HG03039 (cell line): ENCODE results near the gene SSPN.
"Not testable (repeated sequence)": the region's sequence is repeated elsewhere in the genome, so short reads cannot be mapped to it uniquely, and the experiment has no call there.

ENCODE experiments used
- ATAC-seq: cut with Tn5 transposase; IDR thresholded peaks from one replicate; pipeline ENCODE4 v1.9.1; 2021; ENCODE audit warnings: mild to moderate bottlenecking, moderate library complexity; ENCODE audit not compliant: unreplicated experiment

SSPN gene

GRCh38 chr12:26226629-26227360 is 31.4 kb downstream of the SSPN start:
- no peak for ATAC-seq

DNA sequence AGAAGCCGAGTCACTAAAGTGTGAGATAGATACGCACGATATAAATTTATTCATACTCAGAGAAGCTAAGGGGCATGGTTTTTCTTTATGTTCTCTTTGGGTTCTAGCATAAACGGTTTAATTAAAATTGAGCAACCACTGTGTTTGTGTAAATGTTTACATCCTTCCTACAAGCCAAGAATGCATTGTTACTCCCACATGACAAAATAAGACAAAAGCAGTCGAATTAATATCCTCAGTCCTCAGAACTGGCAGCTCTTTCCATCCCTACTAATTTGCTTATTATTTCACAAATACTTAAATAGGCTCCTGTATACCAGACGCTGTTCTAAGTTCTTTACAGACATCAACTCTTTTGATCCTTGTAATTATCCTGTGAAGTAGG is 32.0 kb downstream of the SSPN start:
- no peak for ATAC-seq

DNA sequence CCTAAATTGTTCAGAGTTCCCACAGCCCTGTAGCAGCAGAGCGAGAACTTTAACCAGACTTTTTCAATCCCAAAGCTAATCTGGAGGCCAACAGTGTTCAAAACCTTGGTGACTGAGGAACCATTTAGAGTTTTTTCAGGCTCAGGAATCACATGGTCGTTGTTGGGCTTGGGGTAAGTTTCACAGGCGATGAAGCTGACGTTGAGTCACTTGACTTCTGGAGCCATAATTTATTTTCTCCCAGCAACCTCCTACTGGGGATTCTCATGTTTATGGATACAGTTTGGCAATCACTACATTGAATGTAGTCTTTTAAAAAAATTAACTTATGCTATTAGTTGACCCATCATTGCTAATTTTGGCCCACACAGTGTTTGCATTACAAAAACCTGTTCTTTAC is 34.5 kb downstream of the SSPN start:
- no peak for ATAC-seq

DNA sequence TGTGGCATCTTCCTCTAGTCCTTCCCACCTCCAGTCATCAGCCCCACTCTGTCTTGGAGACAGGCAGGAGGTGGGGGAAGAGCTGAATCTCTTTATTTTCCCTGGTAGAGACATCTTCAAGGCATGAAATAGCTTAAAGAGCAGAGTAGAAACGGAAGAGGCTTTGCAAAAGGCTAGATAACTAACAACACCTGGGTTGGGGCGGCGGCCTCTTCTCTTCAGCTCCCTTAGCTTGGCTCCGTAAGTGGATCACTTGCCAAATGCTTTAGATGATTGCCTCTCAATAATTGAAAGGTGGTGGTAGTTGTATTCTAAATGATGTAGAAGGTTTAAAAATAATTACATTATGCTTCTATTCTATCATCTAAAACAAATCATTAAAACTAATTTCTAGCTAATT is 36.1 kb downstream of the SSPN start:
- no peak for ATAC-seq

- no peak for ATAC-seq
Observed at GRCh38 chr12:26231921-26232320, 36.5 kb downstream of the SSPN start.

DNA sequence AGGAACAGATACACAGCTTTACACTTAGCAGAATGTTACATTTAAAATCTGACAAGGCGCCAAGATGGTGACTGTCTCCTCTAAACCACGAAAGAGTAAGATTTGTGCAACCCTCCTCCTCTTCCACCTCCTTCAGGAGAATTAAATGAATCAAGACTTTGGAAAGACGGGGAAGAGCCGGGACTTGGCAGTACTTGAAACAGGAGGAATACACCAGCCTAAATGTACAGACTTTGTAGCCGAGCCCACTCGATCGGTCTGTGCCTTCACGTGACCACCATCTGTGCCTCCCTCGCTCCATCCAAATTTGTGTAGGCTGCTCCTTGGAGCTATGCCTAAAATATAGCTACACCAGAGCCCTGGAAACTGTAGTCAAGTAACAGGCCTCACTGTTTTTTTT is 38.3 kb downstream of the SSPN start:
- no peak for ATAC-seq

DNA sequence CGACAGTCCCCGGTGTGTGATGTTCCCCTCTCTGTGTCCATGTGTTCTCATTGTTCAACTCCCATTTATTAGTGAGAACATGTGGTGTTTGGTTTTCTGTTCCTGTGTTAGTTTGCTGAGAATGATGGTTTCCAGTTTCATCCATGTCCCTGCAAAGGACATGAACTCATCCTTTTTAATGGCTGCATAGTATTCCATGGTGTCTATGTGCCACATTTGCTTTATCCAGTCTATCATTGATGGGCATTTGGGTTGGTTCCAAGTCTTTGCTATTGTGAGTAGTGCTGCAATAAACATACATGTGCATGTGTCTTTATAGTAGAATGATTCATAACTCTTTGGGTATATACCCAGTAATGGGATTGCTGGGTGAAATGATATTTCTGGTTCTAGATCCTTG is 40.1 kb downstream of the SSPN start:
- not testable (repeated sequence) for ATAC-seq

GRCh38 chr12:26238341-26239121 is 43.2 kb downstream of the SSPN start:
- no peak for ATAC-seq

DNA sequence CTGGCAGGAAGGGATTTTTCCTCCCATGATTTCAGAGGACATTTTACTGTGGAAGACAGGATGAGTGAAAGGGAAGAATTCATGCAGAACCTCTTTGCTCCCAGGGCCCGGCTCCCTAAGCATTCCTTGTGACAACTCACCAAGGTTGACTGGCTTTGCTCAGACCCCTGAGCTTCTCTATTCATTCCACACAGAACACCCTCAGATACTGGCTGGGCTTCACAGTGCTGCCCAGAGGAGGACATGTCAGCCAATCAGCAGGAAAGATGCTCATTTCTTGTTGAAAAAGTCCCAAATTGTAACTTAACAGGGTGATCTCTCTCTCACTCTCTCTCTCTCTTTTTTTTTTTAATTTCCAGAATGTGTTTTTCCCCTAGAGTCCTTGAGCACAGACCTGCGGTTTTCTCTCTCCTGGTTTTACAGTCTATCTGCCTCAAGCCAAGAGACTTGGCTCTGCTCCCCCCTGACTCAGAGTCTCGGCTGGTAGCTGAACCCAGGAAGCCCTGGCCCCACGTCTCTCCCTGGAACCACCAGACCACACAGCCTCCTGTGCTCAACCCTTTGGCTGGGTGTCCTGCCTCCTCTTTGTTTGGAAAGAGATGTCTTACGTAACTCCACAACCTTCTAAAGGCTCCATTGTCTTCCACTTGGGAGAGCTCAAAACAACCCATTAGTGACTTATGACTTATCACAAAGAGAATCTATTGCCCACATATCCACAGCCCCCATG is 43.9 kb downstream of the SSPN start:
- ATAC-seq, result no peak

DNA sequence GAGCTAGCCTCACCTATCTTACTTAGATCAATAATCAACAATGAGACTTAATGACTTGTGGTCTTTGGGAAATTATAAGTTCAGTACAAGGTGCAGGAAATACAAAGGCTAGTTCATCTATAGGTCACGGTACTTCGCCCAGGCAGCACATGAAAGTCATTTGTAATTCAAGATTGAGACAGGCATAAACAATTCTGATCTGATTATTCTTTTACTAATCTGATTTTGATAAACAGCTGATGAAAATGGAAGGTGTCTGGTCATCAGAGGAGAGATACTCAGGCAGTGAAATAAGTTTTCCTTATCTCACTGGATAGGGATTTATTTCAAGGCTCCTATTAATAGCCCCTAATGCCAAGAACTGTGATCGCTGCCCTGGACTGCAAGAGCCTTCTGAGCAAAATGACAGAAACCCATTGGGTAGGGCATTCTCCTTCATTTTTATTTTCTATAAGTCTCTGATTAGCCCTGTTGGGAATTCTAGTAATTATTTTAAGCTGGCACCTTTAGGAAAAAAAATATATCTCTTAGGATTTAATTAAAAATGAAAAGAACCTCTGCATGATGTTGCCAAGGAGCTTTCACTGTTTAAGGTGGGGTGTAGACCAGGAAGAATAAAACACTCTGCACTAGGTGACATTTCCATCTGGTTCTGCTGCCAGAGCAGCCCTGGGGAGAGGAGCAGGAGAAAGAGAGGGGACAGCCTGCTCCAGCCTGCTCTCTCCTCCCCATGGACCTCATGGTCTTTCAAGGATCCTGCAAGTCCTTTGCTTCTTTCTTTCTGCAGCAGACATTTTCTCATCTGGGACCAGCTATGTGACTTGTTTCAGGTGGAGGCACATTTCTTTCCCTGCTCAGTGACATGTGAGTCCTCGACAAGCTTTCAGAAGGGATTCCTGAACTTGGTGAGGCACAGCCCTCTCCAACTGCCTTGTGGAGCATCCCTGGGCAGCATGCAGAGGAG is 44.8 kb downstream of the SSPN start:
- no peak for ATAC-seq

GRCh38 chr12:26241080-26241479 is 45.7 kb downstream of the SSPN start:
- no peak for ATAC-seq

DNA sequence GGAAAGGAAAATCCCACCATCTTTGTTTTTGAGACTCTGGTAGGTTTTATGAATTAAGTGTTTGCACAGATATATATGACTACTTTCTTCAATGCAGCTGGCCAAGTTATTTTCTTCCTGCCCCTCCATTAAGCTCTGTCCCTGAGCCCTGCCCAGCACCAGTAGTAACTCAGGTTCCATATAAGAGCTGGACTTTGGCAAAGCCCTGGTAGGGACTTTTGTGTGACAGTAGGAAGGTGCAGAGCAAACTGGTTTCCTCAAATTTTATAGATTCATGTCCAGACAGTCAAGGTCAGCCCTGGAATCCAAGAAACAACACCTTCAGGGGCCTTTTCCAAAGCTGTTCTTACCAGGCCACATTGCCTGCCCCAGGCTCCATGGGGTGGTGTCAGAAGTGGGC is 47.3 kb downstream of the SSPN start:
- ATAC-seq, result no peak

DNA sequence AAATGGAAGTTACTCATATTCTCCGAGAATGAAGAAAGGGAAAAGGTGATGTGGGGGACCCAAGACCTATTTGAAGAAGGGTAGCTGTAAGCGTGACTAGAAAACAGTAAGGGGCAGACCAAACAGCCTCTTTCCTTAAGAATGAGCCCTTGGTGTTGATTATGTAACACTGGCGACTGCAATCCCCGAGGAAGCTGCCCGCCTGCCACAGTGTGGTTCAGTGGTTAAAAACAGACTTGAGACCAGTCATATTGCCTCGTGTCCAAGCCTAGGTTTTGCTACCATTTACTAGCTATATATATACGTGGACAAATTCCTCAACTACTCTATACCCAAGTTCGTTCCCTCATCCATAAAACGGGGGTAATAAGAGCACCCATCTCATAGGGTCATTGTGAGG is 49.1 kb downstream of the SSPN start:
- no peak for ATAC-seq

GRCh38 chr12:26245175-26245942 is 50.0 kb downstream of the SSPN start:
- ATAC-seq, result no peak

DNA sequence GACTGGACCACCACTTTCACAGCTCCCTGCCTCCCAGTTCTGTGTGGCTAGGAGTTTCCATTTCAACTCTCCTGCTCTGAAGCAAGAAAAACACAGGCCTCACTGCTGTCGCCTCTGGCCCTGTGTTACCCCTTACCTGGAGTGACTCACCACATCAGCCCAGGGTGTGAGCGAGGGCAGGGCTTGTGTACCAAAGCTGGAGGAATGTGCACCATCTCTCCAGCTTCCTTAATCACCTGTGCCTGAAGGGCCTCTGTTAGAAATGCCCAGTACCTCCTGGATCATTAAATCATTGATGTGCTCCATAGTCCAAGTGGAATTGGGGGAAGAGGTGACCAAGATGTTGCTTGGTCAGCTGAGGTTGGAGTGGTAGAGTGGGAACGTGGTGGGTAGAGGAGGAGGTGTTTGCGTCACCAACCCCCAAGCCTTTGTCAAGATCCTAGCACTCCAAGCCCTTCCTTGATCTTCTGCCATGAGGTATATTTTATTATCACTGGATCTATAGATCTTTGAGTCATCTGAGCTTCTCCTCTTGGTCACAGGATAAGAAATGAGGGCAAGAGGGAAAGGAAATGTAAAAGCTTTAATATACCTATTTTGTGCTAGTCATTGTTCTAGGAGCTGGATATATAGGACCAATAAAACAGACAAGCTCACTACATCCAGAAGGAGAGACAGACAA is 51.3 kb downstream of the SSPN start:
- ATAC-seq, result no peak

GRCh38 chr12:26247873-26248272 is 52.5 kb downstream of the SSPN start:
- no peak for ATAC-seq

GRCh38 chr12:26250801-26251200 is 55.4 kb downstream of the SSPN start:
- no peak for ATAC-seq

DNA sequence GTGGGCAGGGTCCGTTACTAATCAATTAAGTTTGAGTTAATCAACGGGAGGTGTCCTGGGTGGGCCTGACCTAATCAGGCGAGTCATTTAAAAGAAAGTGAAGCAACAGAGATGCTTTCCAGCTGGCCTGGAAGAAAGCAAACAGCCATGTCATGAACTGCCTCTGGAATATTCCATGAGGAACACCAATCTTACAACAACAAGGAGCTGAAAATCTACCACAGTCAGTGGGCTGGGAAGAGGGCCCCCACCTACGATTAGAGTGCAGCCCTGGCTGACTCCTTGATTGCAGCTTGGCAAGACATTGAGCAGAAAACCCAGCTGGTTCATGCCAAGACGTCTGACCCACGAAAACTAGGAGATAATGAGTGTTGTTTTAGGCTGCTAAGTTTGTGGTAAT is 56.2 kb downstream of the SSPN start:
- ATAC-seq, result no peak

DNA sequence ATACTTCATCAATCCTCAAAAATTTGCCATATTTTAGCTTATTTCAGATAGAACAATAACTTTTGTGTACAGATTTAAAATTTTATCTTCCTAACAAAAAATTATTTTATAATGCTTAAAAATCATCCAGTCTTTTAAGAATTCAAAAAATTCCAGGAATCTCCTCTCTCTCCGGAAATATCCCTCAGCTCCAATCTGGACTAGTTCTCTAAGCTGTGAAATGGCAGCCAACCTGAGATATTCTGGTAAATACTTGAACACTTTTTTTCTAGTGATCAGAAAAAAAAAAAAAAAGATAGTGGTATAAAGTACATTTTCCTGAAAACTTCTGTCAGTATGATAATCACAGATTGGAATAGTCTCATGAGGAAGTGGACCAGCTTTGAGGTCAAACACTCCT is 57.6 kb downstream of the SSPN start:
- ATAC-seq, result no peak
